Neuronal stem cell (in vitro differentiated cells): ENCODE data around the gene NHLH2.

Source experiments
- DNase-seq: peaks from one replicate; pipeline ENCODE4 v3.0.0-alpha.2; 2013; ENCODE audit warnings: low spot score
- H2AFZ ChIP-seq: one replicate; pipeline ENCODE4 v1.6.1; 2013; ENCODE audit warnings: mild to moderate bottlenecking, low read length, inconsistent platforms
- H2AK5ac ChIP-seq: 2 replicates; pipeline ENCODE4 v1.6.1; 2013; ENCODE audit warnings: low read depth, mild to moderate bottlenecking, inconsistent platforms, low read length, moderate library complexity, mixed read lengths
- H2BK120ac ChIP-seq: 2 replicates; pipeline ENCODE4 v1.6.1; 2013; ENCODE audit warnings: low read depth, mild to moderate bottlenecking, inconsistent platforms, low read length, moderate library complexity, mixed read lengths
- H2BK12ac ChIP-seq: one replicate; pipeline ENCODE4 v1.6.1; 2013; ENCODE audit warnings: low read length, inconsistent platforms
- H2BK15ac ChIP-seq: 2 replicates; pipeline ENCODE4 v1.6.1; 2013; ENCODE audit warnings: mild to moderate bottlenecking, low read length, inconsistent platforms, mixed read lengths
- H2BK5ac ChIP-seq: one replicate; pipeline ENCODE4 v1.6.1; 2013; ENCODE audit warnings: inconsistent platforms, mild to moderate bottlenecking, low read length, moderate library complexity
- H3K14ac ChIP-seq: one replicate; pipeline ENCODE4 v1.6.1; 2013; ENCODE audit warnings: low read length, inconsistent platforms
- H3K18ac ChIP-seq: 2 replicates; pipeline ENCODE4 v1.6.1; 2013; ENCODE audit warnings: low read length, inconsistent platforms
- H3K23ac ChIP-seq: 2 replicates; pipeline ENCODE4 v1.6.1; 2013; ENCODE audit warnings: low read depth, mild to moderate bottlenecking, mixed read lengths, low read length, inconsistent platforms; ENCODE audit not compliant: poor library complexity
- H3K27ac ChIP-seq: replicated peaks from 3 replicates; pipeline ENCODE4 v1.5.1; 2013; ENCODE audit warnings: low read length, inconsistent platforms
- H3K27me3 ChIP-seq, 3 experiments: 2 replicates each; pipeline ENCODE4 v1.6.1; 2013; ENCODE audit warnings: low read length in 3 of 3, mild to moderate bottlenecking in 2 of 3, inconsistent platforms in 1 of 3, low read depth in 1 of 3, mixed read lengths in 1 of 3, moderate library complexity in 1 of 3; ENCODE audit not compliant: control insufficient read depth in 3 of 3, insufficient read depth in 3 of 3
- H3K36me3 ChIP-seq, 2 donors: replicated peaks in 1 of 2; 2 replicates each; pipeline ENCODE4 v1.6.1; 2013; ENCODE audit warnings: low read length in 2 of 2; ENCODE audit not compliant: control insufficient read depth in 2 of 2, insufficient read depth in 2 of 2
- H3K4ac ChIP-seq: 2 replicates; pipeline ENCODE4 v1.6.1; 2013; ENCODE audit warnings: inconsistent platforms, mild to moderate bottlenecking, low read length, moderate library complexity
- H3K4me1 ChIP-seq, 2 donors: 1 replicate in 1 of 2; 2 replicates in 1 of 2; pipeline ENCODE4 v1.6.1; 2013; ENCODE audit warnings: low read length in 2 of 2, low read depth in 1 of 2; ENCODE audit not compliant: control insufficient read depth in 2 of 2, insufficient read depth in 1 of 2
- H3K4me2 ChIP-seq: one replicate; pipeline ENCODE4 v1.6.1; 2013; ENCODE audit warnings: mild to moderate bottlenecking, low read length, inconsistent platforms; ENCODE audit not compliant: insufficient read depth, poor library complexity, severe bottlenecking
- H3K4me3 ChIP-seq, 2 donors: 2 replicates each; pipeline ENCODE4 v1.5.1; 2013; ENCODE audit warnings: low read length in 2 of 2, mild to moderate bottlenecking in 2 of 2, inconsistent platforms in 1 of 2, moderate library complexity in 1 of 2
- H3K79me1 ChIP-seq: one replicate; pipeline ENCODE4 v1.6.1; 2013; ENCODE audit warnings: low read depth, mild to moderate bottlenecking, inconsistent platforms, low read length, moderate library complexity
- H3K9ac ChIP-seq: one replicate; pipeline ENCODE4 v1.6.1; 2013; ENCODE audit warnings: mild to moderate bottlenecking, low read depth, low read length, inconsistent platforms; ENCODE audit not compliant: poor library complexity
- H3K9me3 ChIP-seq, 2 donors: replicated peaks in 1 of 2; 2 replicates each; pipeline versions ENCODE3 to v1.6.1; 2013; ENCODE audit warnings: low read length in 2 of 2, mild to moderate bottlenecking in 2 of 2, inconsistent platforms in 1 of 2, low read depth in 1 of 2, mixed read lengths in 1 of 2, moderate library complexity in 1 of 2; ENCODE audit not compliant: control insufficient read depth in 2 of 2, insufficient read depth in 1 of 2
- H4K8ac ChIP-seq: one replicate; pipeline ENCODE4 v1.6.1; 2013; ENCODE audit warnings: low read depth, mild to moderate bottlenecking, inconsistent platforms, low read length, moderate library complexity
- H4K91ac ChIP-seq: one replicate; pipeline ENCODE4 v1.6.1; 2013; ENCODE audit warnings: low read length, low read depth, mild to moderate bottlenecking, inconsistent platforms; ENCODE audit not compliant: poor library complexity
- WGBS, 2 donors: extraction: QIAGEN DNeasy Blood & Tissue Kit; methylation state at CpG; one replicate each; pipeline ENCODE4 v1.1.7; 2013; ENCODE audit warnings: missing lambda C conversion rate in 2 of 2, mixed read lengths in 1 of 2; ENCODE audit not compliant: insufficient read length in 2 of 2, insufficient replicate concordance in 1 of 2; ENCODE audit errors: extremely low coverage in 2 of 2; 5-methylcytosine and 5-hydroxymethylcytosine counted together

Gene NHLH2

DNA sequence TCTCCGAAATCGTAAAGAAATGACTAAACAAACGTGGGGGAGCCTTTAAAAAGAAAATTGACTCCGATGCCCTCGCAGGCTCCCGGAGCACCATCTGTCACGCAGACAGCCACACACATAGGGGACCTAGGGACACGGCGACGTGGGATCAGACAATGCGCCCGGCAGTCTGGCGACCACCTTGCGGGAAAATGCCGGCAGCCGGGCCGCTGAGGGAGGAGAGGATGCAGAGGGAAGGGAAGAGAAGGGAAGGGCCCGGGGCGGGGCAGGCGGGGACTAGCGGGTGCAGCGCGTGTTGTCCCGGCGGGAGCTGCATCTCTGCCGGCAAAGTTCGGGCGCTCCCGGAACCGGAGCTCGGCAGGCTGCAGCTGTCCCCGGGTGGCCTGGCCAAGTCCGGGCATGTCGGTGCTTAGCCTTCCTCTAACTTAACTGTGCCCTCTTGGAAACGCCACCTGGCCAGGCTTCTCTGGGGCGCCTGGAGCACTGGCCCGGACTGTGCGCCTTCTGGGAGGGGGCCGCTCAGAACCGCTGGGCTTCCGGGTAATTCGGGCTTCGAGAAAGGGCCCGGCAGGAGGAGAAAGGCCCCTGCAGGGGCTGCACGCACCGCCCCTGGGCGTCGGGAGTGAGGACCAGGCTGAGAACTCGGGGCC is 1.8 kb downstream of the NHLH2 start:
- no CpG with 5 or more reads among the region's 49 CpGs for WGBS, 2 donors

DNA sequence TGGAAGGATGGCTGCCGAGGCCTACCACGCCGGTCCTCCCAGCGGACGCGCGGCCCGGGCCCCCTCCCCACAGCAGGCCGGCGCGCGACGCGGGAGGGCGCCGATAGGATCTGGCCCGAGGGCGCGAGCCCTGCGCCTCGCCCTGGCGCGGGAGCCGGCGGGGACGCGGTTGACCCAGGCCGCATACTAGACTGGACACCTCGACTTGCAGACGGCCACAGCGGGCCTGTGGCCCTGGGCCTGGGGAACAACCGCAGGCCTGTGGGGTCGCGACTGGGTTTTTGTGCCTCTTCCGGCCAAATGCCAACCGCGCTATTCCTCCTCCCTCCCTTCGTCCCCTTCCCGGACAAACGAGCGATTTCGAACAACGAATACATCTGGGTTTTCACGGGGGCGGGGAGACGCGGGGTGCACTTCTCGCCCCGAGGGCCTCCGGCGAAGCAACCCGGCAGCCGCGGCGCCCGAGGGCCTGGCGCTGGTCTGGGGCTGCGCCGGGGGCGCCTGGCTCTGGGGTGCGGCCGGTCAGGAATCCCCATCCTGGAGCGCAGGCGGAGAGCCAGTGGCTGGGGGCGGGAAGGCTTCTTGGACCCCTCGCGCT is 2.4 kb downstream of the NHLH2 start:
- Histone ChIP-seq H2BK5ac (peak overlapping the region; percentile 88), H4K8ac (no peak overlapping the region), H3K9ac (peak overlapping the region; percentile 79), H3K18ac (peak overlapping the region; percentile 94), H3K4me1 (peaks cover 0 to 8% of the 10 kb centered on the region in 2 donors), H2BK12ac (peak overlapping the region; percentile 7), H2AK5ac (no peak overlapping the region), H3K4me2 (peak overlapping the region; percentile 85), H3K9me3 (peaks cover 0 to 16% of the 10 kb centered on the region in 2 donors), H2BK120ac (peak overlapping the region; percentile 44), H3K4me3 (peak overlapping the region in 1 of 2 donors; percentile 78), H3K27me3 (peaks cover 6 to 83% (median 30%) of the 10 kb centered on the region in 3 experiments), H3K4ac (peak overlapping the region; percentile 80), H3K79me1 (no peaks in the 10 kb centered on the region), H3K36me3 (no peaks in the 10 kb centered on the region), H3K27ac (no peak overlapping the region), H3K23ac (peak overlapping the region; percentile 67), H3K14ac (no peak overlapping the region), H4K91ac (no peak overlapping the region), H2AFZ (peak overlapping the region; percentile 82), H2BK15ac (peak overlapping the region; percentile 92)
- DNase-seq: no peak
- no CpG with 5 or more reads among the region's 67 CpGs for WGBS, 2 donors

More for the DNA sequence above, 1.8 kb downstream of the NHLH2 start:
- Histone ChIP-seq H3K27ac (no peak overlapping the region), H2BK15ac (peak overlapping the region; percentile 92), H3K79me1 (no peaks in the 10 kb centered on the region), H3K14ac (peak overlapping the region; percentile 94), H3K4me1 (peaks cover 0 to 8% of the 10 kb centered on the region in 2 donors), H3K4me3 (peak overlapping the region in 1 of 2 donors; percentile 78), H3K4ac (no peak overlapping the region), H2BK5ac (peak overlapping the region; percentile 88), H4K91ac (no peak overlapping the region), H2AK5ac (no peak overlapping the region), H3K27me3 (peaks cover 6 to 79% (median 30%) of the 10 kb centered on the region in 3 experiments), H4K8ac (no peak overlapping the region), H3K4me2 (peak overlapping the region; percentile 85), H3K9me3 (peaks cover 0 to 16% of the 10 kb centered on the region in 2 donors), H3K36me3 (no peaks in the 10 kb centered on the region), H3K18ac (peak overlapping the region; percentile 94), H2BK120ac (peak overlapping the region; percentile 44), H3K23ac (no peak overlapping the region), H3K9ac (no peak overlapping the region), H2AFZ (peak overlapping the region; percentile 82), H2BK12ac (no peak overlapping the region)
- no peak for DNase-seq

DNA sequence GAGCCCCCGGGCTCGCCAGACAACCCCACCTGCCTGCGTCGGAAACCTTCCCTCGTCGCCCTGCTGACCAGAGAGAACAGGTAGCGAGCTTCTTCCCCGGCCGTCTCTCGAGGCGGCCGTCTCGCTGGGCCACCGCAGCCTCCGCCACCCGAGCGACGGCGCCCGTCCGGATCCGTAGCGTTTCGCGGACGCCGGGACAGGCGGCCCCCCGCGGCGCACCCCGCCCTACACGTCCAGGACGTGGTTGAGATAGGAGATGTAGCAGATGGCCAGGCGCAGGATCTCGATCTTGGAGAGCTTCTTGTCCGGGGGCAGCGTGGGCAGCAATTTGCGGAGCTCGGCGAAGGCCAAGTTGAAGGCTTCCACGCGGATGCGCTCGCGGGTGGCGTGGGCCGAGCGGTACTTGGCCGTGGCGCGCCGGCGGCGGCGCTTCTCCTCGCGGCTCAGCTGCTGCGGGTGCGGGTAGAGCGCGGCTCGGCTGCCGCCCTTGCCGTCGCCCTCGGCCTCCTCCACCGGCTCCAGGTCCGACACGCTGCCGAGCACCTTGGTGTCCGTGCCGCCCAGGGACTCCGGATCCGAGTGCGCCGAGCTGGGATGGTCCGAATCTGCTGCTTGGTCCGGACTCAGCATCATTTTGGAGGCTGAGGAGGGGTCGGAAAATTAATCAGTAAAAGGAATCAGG is 3.0 kb downstream of the NHLH2 start:
- Histone ChIP-seq H2BK5ac (peak overlapping the region; percentile 88), H3K9ac (peak overlapping the region; percentile 79), H2BK15ac (peak overlapping the region; percentile 74), H3K36me3 (no peaks in the 10 kb centered on the region), H4K91ac (no peak overlapping the region), H3K9me3 (peaks cover 0 to 16% of the 10 kb centered on the region in 2 donors), H2AFZ (no peak overlapping the region), H3K79me1 (no peaks in the 10 kb centered on the region), H3K4me1 (peaks cover 0 to 5% of the 10 kb centered on the region in 2 donors), H3K27ac (no peak overlapping the region), H3K4ac (no peak overlapping the region), H3K18ac (peak overlapping the region; percentile 94), H3K14ac (peak overlapping the region; percentile 77), H2BK12ac (peak overlapping the region; percentile 7), H4K8ac (peak overlapping the region; percentile 20), H2BK120ac (peak overlapping the region; percentile 44), H3K27me3 (peaks cover 6 to 83% (median 30%) of the 10 kb centered on the region in 3 experiments), H3K23ac (peak overlapping the region; percentile 67), H3K4me2 (peak overlapping the region; percentile 85), H3K4me3 (peak overlapping the region in 1 of 2 donors; percentile 78), H2AK5ac (peak overlapping the region; percentile 78)
- WGBS, 2 donors: no CpG with 5 or more reads among the region's 80 CpGs
- no peak for DNase-seq

DNA sequence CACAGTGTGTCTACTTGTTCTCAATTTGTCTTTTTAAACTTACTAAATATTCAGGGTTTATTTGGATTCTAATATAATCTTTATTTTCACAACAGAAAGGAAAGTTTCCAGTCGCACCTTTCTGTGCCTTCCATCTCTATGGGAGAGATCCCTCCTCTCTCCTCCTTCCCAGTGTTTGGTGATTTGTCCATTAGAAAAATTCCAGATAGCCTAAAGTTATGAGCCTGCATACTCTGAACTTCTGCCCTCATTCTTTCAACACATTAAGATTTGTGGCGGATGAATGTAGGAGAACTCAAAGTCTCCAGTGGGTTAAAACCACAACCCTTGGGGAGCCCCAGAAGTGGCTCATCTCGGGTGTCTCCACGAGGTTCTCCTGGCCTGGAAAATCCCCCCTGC is 3.6 kb downstream of the NHLH2 start:
- WGBS, 2 donors: no CpG with 5 or more reads among the region's 4 CpGs
- H3K27ac ChIP-seq: no peak overlapping the region
- no peak overlapping the region for H3K9ac ChIP-seq
- H3K36me3 ChIP-seq: no peaks in the 10 kb centered on the region
- no peak overlapping the region for H4K8ac ChIP-seq
- peaks cover 6 to 78% (median 30%) of the 10 kb centered on the region in 3 experiments for H3K27me3 ChIP-seq
- no peak overlapping the region for H3K4ac ChIP-seq
- no peak overlapping the region for H3K14ac ChIP-seq
- H2BK5ac ChIP-seq: peak overlapping the region; percentile 88
- no peaks in the 10 kb centered on the region for H3K79me1 ChIP-seq
- no peak overlapping the region for H4K91ac ChIP-seq
- H3K4me1 ChIP-seq: peaks cover 0 to 3% of the 10 kb centered on the region in 2 donors
- H2BK15ac ChIP-seq: peak overlapping the region; percentile 74
- peak overlapping the region in 1 of 2 donors; percentile 78 for H3K4me3 ChIP-seq
- peaks cover 0 to 16% of the 10 kb centered on the region in 2 donors for H3K9me3 ChIP-seq
- no peak overlapping the region for H2BK12ac ChIP-seq
- peak overlapping the region; percentile 78 for H2AK5ac ChIP-seq
- H2AFZ ChIP-seq: no peak overlapping the region
- no peak overlapping the region for H3K18ac ChIP-seq
- H3K4me2 ChIP-seq: peak overlapping the region; percentile 85
- peak overlapping the region; percentile 44 for H2BK120ac ChIP-seq
- no peak for DNase-seq
- no peak overlapping the region for H3K23ac ChIP-seq
